H1 (cell line): ENCODE data around the gene NRIP3. TPM values are rescaled to one million over a fixed set of nuclear protein-coding genes. Genes with fewer than 3 reads are reported as not detected.

ENCODE experiments used
- GABPA ChIP-seq: IDR thresholded peaks from 2 replicates; pipeline ENCODE4 v1.6.1; 2011; ENCODE audit warnings: mild to moderate bottlenecking, low read length, moderate library complexity, borderline replicate concordance; ENCODE audit not compliant: insufficient read depth
- SIRT6 ChIP-seq: IDR thresholded peaks from one replicate; pipeline ENCODE4 v1.7.1; 2012; ENCODE audit warnings: low read length, inconsistent platforms
- polyA plus RNA-seq, 7 experiments: library from polyadenylated mRNA; depleted of rRNA in 3 of 7; stranded (reverse) in 5 of 7; unstranded in 2 of 7; fragments of >200 nt in 5 of 7; fragments of 200-250 nt in 2 of 7; gene quantifications; 1 replicate in 5 of 7; 2 replicates in 1 of 7; 4 replicates in 1 of 7; pipeline versions ENCODE4 v1.2.1 to v1.2.3, GENCODE V29; 2011 to 2013; ENCODE audit warnings: missing spikeins in 2 of 7, mixed read lengths in 2 of 7
- total RNA-seq: library from RNA; stranded (reverse); fragmentation: NEBNext Ultra II Directional; extraction: Animal tissue kit (Norgen Biotek cat#: 25700); gene quantifications from 2 replicates; pipeline ENCODE4 v1.2.1, GENCODE V29; 2021
- TF ChIP-seq, protein P1 (sequence below): IDR thresholded peaks from 2 replicates; pipeline ENCODE4 v1.6.1; 2011; ENCODE audit warnings: low read length, improper control_type of control experiment

NRIP3 gene
- total and polyA plus RNA-seq, 2 of the 8 experiments (the other 6 are each of a cell fraction or from before 2014, with no cell fraction given): 3.9 to 7.1 TPM

DNA sequence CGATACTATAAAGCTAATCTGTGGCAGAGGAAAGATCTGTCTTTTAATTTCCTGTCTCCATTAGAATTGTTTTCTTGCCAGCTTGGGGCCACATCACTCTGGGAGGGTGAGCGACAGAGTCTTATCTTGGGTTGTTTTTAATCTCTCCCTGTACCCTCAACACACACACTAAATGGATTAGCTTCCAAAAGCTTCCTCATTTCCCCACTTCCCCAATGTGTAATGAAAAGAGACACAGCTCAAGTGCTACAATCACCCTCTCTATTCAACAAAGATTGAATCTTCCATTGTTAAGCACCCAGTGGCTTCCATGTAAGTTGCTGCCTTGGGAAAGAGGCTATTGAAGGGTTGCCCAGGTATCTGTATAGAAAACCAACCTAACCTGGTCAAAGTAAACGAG is 54.9 kb downstream of the NRIP3 start (continued):
- TF ChIP-seq, protein P1, sequence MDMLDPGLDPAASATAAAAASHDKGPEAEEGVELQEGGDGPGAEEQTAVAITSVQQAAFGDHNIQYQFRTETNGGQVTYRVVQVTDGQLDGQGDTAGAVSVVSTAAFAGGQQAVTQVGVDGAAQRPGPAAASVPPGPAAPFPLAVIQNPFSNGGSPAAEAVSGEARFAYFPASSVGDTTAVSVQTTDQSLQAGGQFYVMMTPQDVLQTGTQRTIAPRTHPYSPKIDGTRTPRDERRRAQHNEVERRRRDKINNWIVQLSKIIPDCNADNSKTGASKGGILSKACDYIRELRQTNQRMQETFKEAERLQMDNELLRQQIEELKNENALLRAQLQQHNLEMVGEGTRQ: no peak
- TF ChIP-seq SIRT6: no peak
- TF ChIP-seq GABPA: no peak
